Skeletal muscle tissue (tissue), 4 donors: ENCODE measurements around the gene CACHD1. TPM values are rescaled to one million over a fixed set of nuclear protein-coding genes. Genes with fewer than 3 reads are reported as not detected.

Experiments
- H3K27ac ChIP-seq: one replicate; pipeline ENCODE4 v1.7.0; 2013; ENCODE audit warnings: mild to moderate bottlenecking, low read depth, low read length, inconsistent platforms
- H3K27me3 ChIP-seq, 3 donors: one replicate each; pipeline ENCODE4 v1.7.0; 2013; ENCODE audit warnings: low read length in 3 of 3; ENCODE audit not compliant: control insufficient read depth in 3 of 3, insufficient read depth in 3 of 3
- H3K36me3 ChIP-seq, 3 donors: one replicate each; pipeline ENCODE4 v1.7.0; 2013; ENCODE audit warnings: low read length in 3 of 3; ENCODE audit not compliant: control insufficient read depth in 3 of 3, insufficient read depth in 3 of 3
- H3K4me1 ChIP-seq, 3 donors: one replicate each; pipeline ENCODE4 v1.7.0; 2013; ENCODE audit warnings: low read length in 3 of 3, mild to moderate bottlenecking in 3 of 3; ENCODE audit not compliant: control insufficient read depth in 3 of 3, insufficient read depth in 3 of 3
- H3K4me3 ChIP-seq, 3 donors: one replicate each; pipeline ENCODE4 v1.7.0; 2013; ENCODE audit warnings: low read length in 3 of 3
- H3K9ac ChIP-seq, 3 donors: one replicate each; pipeline ENCODE4 v1.7.0; 2013; ENCODE audit warnings: low read length in 3 of 3, mild to moderate bottlenecking in 3 of 3, moderate library complexity in 2 of 3, low read depth in 1 of 3
- H3K9me3 ChIP-seq, 3 donors: one replicate each; pipeline ENCODE4 v1.7.0; 2013; ENCODE audit warnings: low read length in 3 of 3; ENCODE audit not compliant: control insufficient read depth in 3 of 3
- total RNA-seq: library from RNA; depleted of rRNA; stranded (reverse); fragments of >200 nt; gene quantifications from one replicate; pipeline ENCODE4 v1.2.3, GENCODE V29; 2014
- donor health status: Osteomylitis.

Gene CACHD1
- 12.5 TPM for total RNA-seq

DNA sequence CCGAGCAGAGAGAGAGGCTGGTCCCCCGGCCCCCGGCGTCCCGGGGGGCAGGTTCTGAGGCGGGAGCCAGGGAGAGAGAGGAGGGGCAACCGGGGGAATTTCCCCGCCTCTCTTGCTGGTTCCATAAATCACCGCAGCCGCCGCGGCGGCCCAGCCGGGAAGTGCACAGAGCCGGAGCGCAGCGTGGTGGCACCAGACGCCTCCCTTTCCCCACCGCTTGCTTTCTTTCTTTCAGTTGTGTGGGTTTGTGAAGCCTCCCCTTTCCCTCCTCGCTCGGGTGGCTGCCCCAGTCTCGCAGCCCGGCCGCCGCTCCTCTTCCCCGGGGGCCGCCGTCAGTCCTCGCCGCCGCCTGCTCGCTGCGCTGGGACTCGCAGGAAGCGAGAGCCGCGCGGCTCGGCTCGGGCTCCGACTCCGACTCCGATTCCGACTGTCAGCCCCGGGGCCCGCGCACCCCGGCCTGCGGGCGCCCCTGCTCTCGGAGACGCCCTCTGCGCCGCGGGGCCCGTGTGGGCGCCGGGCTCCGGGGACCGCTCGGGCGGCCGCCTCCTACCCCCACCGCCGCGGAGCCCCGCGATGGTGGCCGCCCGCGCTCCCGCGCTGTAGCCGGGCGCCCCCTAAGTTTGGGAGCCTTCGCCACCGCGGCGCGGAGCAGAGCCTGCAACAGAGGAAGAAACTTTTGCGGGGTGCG is at the start of gene CACHD1:
CACHD1 (plus strand) TSS at position 153 of the 688 bp plus-strand sequence. CDS start 616 bp downstream, outside the sequence.
- Histone ChIP-seq H3K27me3 (peaks cover 0 to 3% (median 0%) of the 10 kb centered on the region in 3 donors), H3K4me1 (peaks cover 13 to 29% (median 21%) of the 10 kb centered on the region in 3 donors), H3K4me3 (peak within 1 kb of the TSS; percentile 65 to 82 (median 71)), H3K36me3 (no peaks in the 10 kb centered on the region), H3K27ac (peak within 1 kb of the TSS; percentile 68), H3K9ac (peak within 1 kb of the TSS; percentile 69 to 84 (median 74)), H3K9me3 (no peaks in the 10 kb centered on the region)

DNA sequence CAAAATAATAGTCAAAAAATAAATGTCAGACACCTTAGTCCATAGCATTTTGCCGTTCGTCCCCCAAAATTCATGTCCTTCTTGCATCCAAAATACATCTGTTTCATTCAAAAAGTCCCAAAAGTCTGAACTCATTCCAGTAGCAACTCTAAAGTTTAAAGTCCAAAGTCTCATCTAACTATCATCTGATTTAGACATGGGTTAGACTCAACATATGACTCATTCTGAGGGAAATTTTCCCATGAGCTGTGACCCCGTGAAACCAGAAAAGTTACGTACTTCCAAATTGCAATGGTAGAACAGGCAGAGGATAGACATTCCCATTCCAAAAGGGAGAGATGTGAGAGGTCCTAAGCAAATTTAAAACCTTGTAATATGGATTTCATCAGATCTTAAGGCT is 48.6 kb upstream of the CACHD1 start:
- Histone ChIP-seq H3K27ac (no peak overlapping the region), H3K4me3 (no peak overlapping the region), H3K9me3 (no peaks in the 10 kb centered on the region), H3K27me3 (no peaks in the 10 kb centered on the region), H3K9ac (no peak overlapping the region), H3K36me3 (no peaks in the 10 kb centered on the region), H3K4me1 (peaks cover 0 to 3% (median 0%) of the 10 kb centered on the region in 3 donors)

DNA sequence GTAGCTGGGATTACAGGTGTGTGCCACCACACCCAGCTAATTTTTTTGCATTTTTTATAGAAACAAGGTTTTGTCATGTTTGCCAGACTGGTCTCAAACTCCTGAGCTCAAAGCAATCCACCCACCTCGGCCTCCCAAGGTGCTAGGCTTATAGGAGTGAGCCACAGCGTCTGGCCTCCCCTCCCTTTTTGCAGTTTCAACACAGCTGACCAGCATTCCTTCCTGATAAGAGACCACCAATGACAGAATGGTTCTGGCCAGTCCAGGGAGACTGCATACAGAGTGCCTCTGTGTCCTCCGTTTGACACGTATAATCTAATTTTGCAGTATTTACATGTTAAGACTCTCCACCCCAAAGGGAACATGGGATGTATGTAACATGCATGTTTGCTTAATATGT is 46.4 kb upstream of the CACHD1 start:
- Histone ChIP-seq H3K36me3 (no peaks in the 10 kb centered on the region), H3K9me3 (no peaks in the 10 kb centered on the region), H3K27me3 (no peaks in the 10 kb centered on the region), H3K4me3 (no peak overlapping the region), H3K4me1 (peaks cover 0 to 3% (median 0%) of the 10 kb centered on the region in 3 donors), H3K9ac (no peak overlapping the region), H3K27ac (no peak overlapping the region)

DNA sequence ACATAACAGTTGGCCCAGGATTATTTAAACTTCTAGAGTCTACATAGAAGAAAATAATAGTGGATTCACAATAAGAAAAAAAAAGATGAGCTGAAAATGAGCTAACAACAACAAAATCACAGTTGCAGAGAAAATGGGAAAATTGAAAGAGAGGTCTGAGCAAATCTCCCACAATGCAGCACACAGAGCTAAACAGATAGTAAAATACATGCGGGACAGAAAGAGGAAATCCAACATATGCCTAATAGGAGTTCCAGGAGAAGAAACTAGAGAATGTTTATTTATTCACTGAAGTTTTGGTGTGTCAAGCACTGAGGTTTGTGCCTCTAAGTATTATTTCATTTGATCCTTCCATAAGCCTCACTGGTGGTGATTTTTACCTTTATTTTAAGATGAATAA is 45.5 kb upstream of the CACHD1 start:
- no peak overlapping the region for H3K9ac ChIP-seq
- no peaks in the 10 kb centered on the region for H3K27me3 ChIP-seq
- no peak overlapping the region for H3K27ac ChIP-seq
- H3K4me3 ChIP-seq: no peak overlapping the region
- H3K4me1 ChIP-seq: peaks cover 0 to 3% (median 0%) of the 10 kb centered on the region in 3 donors
- no peaks in the 10 kb centered on the region for H3K9me3 ChIP-seq
- H3K36me3 ChIP-seq: no peaks in the 10 kb centered on the region

DNA sequence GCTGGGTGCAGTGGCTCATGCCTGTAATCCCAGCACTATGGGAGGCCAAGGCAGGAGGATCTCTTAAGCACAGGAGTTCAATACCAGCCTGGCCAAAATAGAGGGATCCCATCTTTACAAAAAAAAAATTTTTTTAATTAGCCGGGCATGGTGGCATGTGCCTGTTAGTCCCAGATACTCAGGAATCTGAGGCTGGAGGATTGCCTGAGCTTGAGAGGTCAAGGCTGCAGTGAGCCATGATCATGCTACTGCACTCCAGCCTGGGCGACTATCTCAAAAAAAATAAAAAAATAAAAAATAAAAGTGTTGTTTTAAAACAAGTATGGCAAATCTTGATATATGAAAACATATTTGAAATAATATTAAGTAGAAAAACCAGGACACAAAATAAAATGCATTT is 44.4 kb upstream of the CACHD1 start:
- Histone ChIP-seq H3K27me3 (no peaks in the 10 kb centered on the region), H3K9me3 (no peaks in the 10 kb centered on the region), H3K9ac (no peak overlapping the region), H3K27ac (no peak overlapping the region), H3K4me3 (no peak overlapping the region), H3K4me1 (peaks cover 0 to 3% (median 0%) of the 10 kb centered on the region in 3 donors), H3K36me3 (no peaks in the 10 kb centered on the region)

DNA sequence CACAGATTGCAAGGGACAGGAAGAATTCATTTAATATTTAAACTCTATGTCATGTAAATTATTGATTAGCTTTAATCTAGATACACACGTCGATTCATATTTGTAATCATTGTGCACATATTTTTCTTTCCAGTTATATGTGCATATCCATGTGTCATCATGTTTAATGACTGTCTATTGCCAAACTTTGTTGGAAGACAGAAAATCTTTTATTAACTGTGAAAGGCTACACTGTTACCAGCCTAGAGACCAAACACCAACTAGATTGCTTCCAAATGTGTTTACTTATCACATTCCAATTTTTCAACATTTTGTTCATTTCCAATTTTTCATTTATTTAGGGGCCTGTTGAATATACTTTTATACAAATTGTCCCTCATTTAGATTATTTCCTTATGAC is 43.2 kb upstream of the CACHD1 start:
- Histone ChIP-seq H3K9me3 (no peaks in the 10 kb centered on the region), H3K4me1 (no peaks in the 10 kb centered on the region), H3K36me3 (no peaks in the 10 kb centered on the region), H3K27ac (no peak overlapping the region), H3K4me3 (no peak overlapping the region), H3K9ac (no peak overlapping the region), H3K27me3 (no peaks in the 10 kb centered on the region)

DNA sequence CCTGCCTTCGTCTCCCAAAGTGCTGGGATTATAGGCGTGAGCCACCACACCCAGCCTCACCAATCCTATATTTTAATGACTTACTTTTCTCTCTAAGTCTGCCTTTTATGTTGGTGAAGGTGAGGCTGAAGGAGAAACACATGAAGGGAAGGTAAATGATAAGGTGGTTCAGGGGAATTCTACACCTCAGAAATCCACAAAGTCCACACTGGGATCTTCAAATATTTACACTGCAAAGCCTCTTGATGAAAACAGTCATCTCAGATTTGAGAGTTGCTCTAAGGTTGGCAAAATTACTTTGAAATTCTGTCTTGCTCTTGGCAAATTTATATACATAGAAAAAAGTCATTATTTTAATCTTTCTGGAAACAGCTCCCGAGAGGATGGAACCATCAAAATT is 42.0 kb upstream of the CACHD1 start:
- Histone ChIP-seq H3K9me3 (no peaks in the 10 kb centered on the region), H3K27me3 (no peaks in the 10 kb centered on the region), H3K27ac (no peak overlapping the region), H3K36me3 (no peaks in the 10 kb centered on the region), H3K4me1 (no peaks in the 10 kb centered on the region), H3K9ac (no peak overlapping the region), H3K4me3 (no peak overlapping the region)

DNA sequence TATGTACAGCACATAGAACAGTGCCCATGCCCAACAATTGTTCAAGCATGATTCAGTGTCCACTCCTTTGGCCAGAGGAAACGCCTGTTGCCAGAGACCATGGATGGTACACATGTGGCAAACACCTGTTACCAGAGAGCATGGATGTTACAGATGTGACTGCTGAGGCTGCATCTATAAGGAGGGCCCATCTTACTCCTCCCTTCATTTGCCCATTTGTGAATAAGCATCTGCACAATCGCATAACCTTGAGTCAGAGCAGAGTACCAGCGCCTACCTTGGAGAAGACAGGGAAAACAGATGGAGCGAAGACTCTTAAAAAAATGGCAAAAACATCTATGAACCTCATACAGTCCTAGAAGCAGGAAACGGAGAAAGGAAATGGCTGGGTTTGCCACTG is 36.6 kb upstream of the CACHD1 start:
- H3K4me3 ChIP-seq: no peak overlapping the region
- no peaks in the 10 kb centered on the region for H3K27me3 ChIP-seq
- H3K36me3 ChIP-seq: no peaks in the 10 kb centered on the region
- no peak overlapping the region for H3K9ac ChIP-seq
- H3K27ac ChIP-seq: no peak overlapping the region
- H3K4me1 ChIP-seq: no peaks in the 10 kb centered on the region
- no peaks in the 10 kb centered on the region for H3K9me3 ChIP-seq

DNA sequence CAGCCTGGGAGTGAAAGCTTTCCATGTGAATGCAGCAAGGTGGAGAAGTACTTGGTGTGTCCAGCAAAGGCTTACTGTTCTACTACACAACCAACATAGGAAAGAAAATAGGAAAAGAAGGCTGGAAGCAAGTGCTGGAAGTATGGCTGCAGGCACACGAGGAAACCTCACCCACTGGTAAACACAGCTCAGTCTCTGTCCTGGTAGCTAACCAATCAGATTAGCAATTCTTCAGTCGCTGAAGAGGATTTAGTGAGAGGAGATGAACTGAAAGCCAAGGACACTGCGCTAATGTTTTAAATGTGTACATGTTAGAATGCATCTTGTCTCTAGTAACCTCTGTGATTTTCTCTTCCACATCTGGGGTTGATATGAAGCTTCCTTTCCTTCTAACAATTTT is 36.2 kb upstream of the CACHD1 start:
- Histone ChIP-seq H3K4me1 (no peaks in the 10 kb centered on the region), H3K36me3 (no peaks in the 10 kb centered on the region), H3K9ac (no peak overlapping the region), H3K27ac (no peak overlapping the region), H3K4me3 (no peak overlapping the region), H3K9me3 (no peaks in the 10 kb centered on the region), H3K27me3 (no peaks in the 10 kb centered on the region)

DNA sequence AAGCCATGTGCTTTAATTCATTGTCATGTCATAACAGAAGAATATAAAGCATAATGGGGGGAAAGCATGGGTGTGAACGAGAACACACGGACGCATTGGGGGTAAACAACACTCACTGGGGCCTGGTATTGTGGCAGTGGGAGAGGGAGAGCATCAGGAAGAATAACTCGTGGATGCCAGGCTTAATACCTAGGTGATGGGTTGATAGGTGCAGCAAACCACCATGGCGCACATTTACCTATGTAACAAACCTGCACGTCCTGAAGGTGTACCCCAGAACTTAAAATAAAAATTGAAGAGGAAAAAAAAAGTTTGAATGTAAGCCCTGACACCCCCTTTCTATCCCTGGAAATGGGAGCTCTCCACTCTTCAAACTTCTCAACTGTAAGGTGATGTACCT is 34.9 kb upstream of the CACHD1 start:
- Histone ChIP-seq H3K4me3 (no peak overlapping the region), H3K9ac (no peak overlapping the region), H3K27me3 (no peaks in the 10 kb centered on the region), H3K27ac (no peak overlapping the region), H3K9me3 (no peaks in the 10 kb centered on the region), H3K36me3 (no peaks in the 10 kb centered on the region), H3K4me1 (no peaks in the 10 kb centered on the region)
